Measurements from ENCODE around the gene ATXN7L1.
"Not testable (repeated sequence)": the region's sequence is repeated elsewhere in the genome, so short reads cannot be mapped to it uniquely, and the experiment has no call there.

ATXN7L1 gene

DNA sequence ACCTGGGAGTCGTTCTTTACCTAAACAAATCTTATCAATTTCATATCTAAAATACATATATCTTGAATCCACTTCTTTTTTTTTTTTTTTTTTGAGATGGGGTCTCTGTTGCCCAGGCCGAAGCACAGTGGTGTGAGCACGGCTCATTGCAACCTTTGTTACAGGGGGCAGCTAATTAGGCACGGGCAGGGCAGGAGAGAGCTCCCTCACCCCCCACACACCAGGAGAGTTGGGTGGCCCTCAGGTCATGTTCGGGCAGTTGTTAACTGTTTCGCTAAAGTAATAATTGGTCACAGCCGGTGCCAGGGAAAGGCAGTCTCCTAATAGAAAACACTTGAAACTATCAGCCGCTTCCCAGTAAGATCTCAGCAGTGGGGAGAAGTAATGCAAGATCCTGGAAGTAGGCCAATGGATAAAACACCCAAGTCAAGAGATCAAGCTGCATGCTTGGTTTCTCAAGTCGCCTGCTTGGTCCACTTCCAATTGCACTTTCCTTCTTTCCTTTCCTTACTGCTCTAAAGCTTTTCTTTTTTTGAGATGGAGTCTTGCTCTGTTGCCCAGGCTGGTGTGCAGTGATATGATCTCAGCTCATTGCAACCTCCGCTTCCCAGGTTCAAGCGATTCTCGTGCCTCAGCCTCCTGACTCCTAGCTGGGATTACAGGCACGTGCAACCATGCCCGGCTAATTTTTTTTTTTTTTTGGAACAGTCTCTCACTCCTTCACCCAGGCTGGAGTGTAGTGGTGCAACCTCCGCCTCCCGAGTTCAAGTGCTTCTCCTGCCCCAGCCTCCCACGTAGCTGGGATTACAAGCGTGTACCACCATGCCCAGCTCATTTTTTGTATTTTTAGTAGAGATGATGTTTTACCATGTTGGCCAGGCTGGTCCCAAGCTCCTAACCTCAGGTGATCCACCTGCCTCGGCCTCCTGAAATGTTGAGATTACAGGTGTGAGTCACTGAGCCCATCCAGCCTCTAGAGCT, 273.8 kb downstream of the ATXN7L1 start:
- no peak for DNase-seq

DNA sequence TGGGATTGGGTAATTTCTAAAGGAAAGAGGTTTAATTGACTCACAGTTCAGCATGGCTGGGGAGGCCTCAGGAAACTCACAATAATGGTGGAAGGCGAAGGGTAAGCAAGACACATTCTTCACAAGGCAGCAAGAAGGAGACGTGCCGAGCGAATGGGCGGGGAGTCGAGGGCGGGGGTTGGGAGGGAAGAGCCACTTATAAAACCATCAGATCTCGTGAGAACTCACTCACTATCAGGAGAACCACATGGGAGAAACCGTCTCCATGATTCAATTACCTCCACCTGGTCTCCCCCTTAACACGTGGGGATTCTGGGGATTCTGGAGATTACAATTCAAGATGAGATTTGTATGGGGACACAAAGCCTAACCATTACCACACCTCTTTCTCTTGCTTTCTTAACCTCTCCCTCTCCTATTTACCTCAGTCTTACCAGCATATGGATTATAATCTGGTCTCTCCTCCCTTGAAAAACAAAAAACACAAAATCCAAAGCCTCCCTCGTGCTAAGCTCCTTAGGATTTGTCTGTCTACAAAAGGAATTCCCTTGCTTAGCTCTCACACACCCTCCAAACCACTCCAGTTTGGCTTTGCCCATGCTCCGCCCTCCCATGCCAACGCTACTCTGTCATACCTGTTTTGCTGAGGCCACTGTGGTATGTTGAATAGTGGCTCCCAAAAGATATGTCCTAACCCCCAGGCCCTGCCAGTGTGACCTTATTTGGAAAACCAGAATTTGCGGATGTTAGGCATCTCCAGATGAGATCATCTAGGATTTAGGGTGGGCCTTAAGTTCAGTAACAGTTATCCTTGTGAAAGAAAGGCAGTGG, 275.5 kb downstream of the ATXN7L1 start:
- no peak for DNase-seq

DNA sequence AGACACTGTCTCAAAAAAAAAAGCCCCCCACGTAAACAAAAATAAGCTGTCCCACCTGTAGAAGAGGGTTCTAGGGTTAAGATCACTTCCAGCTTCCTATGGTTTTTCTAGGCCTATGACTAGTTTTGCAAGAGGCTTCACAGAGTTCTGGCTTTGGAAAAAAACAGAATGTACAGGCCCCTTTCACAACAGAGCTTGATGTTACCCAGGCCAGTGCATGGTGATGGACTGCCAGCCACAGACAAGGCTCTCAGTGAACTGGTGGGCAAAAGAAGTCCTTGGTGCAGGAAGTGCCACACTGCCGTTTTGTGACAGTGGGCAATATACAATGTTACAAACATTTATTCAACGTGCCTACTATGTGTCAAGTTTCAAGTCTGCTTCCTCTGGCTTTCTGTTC, 276.8 kb downstream of the ATXN7L1 start:
- no peak for DNase-seq

DNA sequence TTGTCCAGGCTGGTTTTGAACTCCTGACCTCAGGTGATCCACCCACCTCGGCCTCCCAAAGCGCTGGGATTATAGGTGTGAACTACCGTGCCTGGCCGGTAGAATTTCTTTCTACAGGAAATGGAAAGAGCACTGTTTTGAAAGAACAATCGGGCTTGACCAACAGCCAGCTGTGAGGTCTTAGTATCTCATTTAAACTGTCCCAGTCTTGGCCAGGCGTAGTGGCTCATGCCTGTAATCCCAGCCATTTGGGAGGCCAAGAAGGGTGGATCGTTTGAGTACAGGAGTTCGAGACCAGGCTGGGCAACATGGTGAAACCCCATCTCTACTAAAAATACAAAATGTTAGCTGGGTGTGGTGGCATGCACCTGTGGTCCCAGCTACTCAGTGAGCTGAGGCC, 277.3 kb downstream of the ATXN7L1 start:
- DNase-seq, result not testable (repeated sequence)

DNA sequence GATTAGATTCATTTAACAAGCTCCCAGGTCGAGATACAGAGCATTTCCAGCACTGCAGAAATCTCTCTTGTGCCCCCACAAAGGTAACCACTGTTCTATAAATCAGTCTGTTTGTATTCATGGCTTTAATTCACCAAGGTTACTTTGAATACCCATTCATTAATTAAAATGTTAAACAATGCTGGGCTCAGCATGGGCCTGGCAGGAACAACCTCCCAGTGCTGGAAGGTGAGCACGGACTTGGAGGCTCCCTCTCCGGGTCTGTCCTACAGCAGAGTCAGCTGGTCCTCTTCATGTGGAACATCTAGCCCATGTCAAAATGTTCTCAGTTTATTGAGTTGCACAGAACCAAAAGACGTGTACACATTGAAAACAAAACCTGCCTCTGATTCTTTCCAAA, 279.5 kb downstream of the ATXN7L1 start:
- no peak for DNase-seq

DNA sequence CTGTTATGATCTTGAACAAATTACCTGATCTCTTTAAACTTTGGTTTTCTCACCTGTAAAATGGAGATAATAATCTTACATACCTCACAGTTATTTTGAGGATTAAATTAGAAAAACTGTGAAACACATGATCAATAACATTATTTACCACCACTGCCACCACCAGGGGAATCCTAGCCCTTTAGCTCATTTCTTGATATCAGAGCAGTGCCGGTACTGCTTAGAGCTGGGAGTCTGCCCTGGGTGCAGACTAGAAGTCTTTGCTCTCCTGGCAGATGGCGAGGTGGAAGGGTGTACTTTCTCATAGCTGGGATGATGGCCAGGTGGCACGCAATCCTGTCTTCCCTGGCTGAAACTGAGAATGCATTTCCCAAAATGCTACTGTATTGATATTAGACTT, 282.4 kb downstream of the ATXN7L1 start:
- DNase-seq, result no peak

DNA sequence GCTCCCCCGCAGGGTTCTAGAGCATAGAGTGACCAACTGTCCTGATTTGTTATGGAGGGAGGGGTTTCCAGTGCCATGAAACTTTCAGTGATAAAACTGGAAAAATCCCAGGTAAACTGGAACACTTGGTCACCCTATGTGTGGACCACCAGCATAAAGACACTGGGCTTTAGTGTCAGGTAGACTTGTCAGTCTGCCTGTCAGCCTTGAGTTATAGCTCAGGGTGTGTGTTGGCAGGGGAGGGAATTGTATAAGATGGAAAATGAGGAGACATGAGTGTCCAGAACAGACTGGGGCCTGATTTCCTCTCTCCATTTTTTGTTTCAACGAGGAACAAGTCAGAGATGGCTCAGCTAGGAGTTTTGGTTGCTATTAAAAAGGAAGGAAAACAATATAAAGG, 284.9 kb downstream of the ATXN7L1 start:
- DNase-seq, result no peak

DNA sequence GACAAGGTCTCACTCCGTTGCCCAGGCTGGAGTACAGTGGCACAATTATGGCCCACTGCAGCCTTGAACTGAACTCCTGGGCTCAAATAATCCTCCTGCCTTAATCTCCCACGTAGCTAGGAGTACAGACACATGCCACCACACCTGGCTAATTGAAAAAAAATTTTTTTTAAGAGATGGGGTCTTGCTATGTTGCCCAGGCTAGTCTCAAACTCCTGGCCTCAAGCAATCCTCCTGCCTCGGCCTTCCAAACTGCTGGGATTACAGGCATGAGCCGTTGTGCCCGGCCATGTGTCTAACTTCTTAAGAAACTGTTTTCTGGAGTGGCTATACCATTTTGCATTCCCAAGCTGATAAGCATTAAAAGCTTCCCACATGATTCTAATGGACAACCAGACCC, 285.6 kb downstream of the ATXN7L1 start:
- no peak for DNase-seq

DNA sequence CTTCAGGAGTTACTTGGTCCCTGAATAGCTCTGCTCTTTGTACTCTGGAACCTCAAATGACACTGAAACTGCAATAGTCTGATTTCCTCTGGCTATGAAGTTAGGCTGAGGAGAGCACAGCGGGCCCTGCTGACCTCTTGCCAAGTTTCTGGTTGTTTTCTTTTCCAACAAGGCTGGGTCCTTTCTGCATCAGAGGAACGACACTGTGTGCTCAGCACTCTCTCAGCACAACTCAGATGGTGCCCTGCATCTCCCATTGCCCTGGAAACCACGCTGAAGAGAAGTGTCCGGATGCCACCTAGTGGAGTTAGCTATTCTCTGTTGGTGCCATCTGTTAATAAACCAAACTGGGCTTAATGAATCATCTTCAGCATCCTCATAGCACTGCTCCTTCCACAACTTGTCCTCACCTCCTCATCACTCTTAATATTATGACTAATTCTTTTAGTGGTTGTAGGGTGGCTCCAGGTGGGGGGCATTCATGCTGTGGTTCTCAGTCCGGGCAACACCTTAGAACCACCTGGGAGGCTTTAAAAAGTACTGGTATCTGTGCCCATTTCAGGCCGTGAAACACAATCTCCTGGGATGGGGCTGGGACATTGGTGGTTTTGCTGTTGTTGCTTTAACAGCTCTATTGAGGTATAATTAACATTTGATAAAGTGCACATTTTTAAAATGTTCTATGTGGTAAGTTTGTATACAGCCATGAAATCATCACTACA, 286.9 kb downstream of the ATXN7L1 start:
- DNase-seq, result peak; percentile 43 to 52

DNA sequence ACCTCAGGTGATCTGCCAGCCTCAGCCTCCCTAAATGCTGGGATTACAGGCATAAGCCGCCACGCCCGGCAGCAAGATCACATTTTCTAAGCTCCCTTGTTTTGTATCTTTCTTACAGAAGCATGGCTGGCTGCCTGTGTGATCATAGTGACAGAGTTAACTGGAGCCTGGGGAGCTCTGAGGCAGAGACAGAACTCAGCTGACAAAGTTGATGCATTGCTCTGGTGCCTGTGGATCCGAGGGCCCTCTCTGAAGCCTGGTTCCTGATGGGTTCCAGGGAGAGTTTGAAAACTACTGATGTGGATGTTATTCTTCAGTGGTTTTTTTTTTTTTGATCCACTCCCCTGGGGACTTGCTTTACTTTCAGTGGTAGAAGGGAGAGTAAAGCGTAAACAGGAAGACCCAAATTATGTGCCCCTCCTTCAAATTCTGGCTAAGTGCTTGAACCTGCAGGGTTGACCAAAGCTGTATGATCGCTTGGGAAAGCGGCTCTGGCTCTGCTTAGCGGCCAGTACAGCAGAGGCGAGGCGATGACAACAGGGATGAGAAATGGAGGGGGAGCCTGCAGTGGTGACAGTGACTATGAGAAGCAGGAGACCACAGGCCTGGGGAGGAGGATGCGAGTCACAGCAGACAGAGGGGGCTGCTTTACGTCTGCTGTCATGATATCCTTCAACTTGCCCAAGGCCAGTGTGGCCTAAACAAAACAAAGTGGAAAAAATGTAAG, 288.3 kb downstream of the ATXN7L1 start:
- DNase-seq, result no peak

DNA sequence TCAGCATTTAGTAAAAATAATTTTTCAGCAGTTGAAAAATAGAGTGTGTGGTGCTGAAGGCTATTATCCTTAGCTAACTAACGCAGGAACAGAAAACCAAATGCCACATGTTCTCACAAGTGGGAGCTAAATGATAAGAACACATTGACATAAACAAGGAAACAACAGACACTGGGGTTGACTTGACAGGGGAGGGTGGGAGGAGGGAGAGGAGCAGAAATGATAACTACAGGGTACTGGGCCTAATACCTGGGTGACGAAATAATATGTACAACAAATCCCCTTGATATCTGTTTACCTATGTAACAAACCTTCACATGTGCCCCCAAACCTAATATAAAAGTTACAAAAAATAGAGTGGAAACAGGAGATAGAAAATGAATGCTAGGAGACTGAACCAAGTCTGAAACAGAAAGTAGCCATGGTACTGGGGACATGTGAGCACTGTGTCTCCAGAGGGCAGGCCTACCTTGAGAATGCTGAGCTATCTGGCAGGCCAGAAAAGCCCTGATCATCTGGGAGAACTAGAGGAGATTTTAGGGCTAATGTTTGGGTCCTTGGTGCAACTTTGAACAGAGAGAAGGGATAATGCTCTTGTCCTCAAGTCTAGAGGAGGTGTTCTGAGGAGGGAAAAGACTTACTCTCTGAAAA, 290.4 kb downstream of the ATXN7L1 start:
- no peak for DNase-seq

DNA sequence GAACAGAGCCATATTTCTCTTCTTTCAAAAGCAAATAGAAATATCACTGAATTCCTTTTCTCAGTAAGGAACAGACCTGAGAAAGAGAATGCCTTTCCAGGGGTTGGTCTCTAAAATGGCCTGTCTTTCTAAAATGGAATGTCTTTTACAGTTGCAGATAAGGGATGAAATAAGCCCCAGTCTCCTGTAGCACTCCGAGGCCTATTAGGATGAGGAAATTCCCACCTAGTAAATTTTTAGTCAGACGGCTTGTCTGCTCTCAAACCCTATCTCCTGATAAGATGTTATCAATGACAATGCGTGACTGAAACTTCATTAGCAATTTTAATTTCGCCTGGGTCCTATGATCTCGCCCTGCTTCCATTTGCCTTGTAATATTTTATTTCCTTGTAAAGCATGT, 292.2 kb downstream of the ATXN7L1 start:
- DNase-seq, result no peak

DNA sequence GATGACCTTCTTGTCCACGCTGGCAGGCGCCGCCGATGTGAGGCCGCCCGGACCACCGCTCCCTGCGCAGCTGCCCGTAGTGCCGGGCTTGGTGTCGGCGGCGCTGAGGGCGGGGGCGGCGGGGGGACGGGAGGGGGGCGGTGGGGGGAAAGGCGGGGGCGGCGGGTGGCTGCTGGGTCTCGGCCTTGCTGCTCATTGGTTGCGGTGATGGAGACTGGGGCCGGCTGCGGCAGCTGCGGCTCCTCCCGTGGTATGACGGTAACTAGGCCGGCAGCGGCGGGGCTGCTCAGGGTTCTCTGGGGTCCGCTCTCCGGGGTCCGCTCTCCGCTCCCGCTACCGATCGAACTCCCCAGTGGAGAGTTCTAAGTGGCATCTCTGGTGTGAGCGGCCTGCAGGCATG, 293.3 kb downstream of the ATXN7L1 start:
- no peak for DNase-seq

DNA sequence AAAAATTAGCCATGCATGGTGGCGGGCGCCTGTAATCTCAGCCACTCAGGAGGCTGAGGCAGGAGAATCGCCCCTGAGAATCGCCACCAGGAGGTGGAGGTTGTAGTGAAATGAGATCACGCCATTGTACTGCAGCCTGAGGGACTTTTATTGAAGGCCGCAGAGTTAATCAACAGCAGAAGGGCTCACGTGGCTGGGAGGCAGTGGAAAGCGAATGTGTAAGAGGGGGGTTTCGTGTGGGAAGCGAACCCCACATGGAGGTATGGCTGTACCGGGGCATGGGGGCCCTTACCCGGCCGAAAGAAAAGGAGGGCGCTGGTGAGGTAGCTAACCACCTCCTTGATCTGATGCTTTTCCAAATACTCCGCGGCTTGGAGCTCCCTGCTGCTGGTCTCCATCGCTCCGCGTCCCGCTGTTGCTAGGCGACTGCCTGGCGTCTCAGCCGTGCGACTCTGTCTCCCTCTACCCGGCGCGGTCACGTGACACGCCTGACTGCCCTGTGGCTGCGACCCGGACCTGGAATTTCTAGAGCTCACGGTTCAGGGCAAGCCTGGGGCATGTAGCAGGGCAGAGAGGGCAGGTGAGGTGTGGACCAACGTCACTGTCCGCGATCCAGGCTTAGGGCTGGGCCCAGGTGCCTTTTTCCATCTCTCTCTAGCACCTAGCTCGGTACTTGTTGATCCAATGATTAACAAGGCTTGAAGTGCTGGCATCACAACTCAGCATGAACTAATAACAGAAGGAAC, 295.2 kb downstream of the ATXN7L1 start, which contains the start of gene EFCAB10:
Gene EFCAB10 (minus strand): TSS at position 428 of the 746 bp plus-strand sequence. CDS start 30 bp downstream, at position 398.
- DNase-seq, result peak; percentile 49 to 71

DNA sequence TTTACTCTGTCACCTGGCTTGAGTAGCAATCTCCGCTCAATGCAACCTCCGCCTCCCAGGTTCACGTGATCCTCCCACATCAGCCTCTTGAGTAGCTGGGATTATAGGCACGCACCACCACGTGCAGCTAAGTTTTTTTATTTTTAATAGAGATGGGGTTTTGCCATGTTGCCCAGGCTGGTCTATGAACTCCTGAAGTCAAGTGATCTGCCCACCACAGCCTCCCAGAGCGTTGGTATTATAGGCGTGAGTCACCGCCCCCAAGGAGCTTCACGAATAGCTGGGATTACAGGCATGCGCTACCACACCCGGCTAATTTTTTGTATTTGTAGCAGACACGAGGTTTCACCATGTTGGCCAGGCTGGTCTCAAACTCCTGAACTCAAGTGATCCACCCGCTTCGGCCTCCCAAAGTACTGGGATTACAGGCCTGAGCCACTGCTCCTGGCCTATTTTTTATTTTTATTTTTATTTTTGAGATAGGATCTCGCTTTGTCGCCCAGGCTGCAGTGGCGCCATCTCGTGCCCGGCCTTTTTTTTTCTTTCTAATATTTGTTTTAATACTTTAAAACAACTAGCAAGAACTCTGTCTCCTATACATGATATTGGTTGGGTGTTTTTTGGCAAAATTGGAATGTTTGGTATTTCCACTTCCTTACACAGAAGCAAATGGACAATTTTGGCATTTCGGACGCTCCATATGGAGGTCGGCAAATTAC, 296.2 kb downstream of the ATXN7L1 start:
- DNase-seq, result no peak

DNA sequence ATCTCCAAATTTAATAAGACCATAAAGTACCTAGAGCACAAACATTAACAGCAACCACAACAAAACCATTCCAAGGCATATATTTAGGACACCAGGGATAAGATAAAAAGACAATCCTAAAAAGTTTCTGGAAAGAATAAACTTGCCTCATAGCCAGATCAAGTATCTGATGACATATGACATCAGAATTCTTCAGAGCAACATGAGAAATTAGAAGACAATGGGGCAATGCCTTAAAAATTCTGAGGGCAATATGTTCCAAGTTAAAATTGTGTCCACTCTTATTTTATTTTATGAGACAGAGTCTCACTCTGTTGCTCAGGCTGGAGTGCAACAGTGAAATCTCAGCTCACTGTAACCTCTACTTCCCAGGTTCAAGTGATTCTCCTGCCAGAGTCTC, 297.9 kb downstream of the ATXN7L1 start:
- no peak for DNase-seq

DNA sequence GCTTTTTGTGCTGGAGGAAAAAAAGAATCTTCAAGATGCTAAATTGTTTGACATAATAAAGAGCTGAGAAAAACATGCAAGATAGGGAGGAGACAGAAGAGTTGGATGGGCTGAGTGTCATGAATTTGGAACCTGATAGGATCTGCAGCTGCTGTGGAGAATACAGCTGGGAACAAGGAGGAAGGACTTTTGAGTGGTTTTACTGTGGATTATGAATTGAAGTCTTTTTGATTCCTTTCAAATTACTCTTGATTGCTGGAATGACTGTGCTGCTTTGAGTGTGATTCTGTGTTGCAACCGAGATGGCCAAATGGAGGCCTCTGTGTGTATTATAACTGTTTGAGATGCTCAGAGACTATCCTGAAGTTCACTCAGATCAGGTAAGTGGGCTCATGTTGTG, 299.1 kb downstream of the ATXN7L1 start:
- no peak for DNase-seq

DNA sequence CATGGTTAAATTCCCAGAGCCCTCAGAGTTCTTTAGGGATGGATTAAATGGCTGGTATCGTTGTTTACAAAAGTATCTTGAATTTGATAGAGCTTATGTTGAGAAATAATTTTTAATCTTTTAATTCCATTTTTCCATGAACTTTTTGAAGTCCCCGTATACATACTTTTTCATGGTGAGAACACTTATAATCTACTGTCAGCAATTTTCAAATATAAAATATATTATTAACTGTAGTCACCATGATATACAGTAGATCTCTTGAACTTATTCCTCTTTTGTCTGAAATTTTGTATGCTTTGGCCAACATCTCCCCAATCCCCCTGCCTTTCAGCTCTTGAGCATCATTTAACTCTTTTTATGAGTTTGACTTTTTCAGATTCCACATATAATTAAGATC, 304.5 kb downstream of the ATXN7L1 start:
- DNase-seq, result no peak

DNA sequence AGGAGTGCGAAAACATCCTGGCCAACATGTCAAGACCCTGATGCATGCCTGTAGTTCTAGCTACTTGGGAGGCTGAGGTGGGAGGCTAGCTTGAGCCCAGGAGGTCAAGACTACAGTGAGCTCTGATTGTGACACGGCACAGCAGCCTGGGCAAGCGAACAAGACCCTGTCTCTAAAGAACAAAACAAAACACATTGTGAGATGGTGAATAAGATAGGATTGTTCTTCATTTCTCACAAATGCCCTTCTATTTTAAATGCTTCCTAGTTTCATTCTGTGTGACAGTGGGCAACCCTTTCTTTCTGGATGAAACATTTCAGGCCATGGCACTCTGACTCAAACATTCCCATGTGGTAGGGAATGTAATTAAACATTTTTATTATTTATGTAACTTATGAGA, 308.6 kb downstream of the ATXN7L1 start:
- no peak for DNase-seq

DNA sequence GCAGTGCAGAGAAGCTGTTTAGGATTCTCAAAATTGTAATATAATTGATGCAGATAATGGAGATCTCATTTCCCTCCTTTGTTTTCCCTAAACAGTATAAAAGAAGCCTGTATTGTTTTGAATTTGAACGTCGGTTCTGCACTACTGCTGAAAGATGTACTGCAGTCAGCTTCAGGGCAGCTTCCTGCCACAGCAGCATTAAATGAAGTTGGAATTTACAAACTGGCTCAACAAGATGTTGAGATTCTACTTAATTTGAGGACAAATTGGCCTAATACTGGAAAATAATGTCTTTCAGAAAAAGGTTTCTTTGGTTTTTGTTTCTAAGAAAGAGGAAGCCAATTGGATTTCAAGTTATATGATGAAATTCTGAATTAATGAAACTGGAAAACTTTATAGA, 309.4 kb downstream of the ATXN7L1 start:
- DNase-seq, result no peak

Data from stimulated activated CD4-positive, alpha-beta T cell treated with anti-CD3 and anti-CD28 coated beads, Interleukin-2, amount 100 ng/mL, for 24 hours (primary cell).